Measurements from ENCODE around the gene CLCN1. TPM values are rescaled to one million over a fixed set of nuclear protein-coding genes. Genes with fewer than 3 reads are reported as not detected.

Gene CLCN1
- total RNA-seq, 1 experiment from 2014 or later, result not detected

GRCh38 chr7:143396625-143397556 is 81.0 kb downstream of the CLCN1 start:
- DNase-seq (ENCODE audit: low read depth), result no peak

GRCh38 chr7:143397710-143398530 is 82.0 kb downstream of the CLCN1 start:
- no peak for DNase-seq (ENCODE audit: low read depth)

- DNase-seq (ENCODE audit: low read depth), result no peak
Observed at GRCh38 chr7:143398616-143399015, 82.7 kb downstream of the CLCN1 start.

GRCh38 chr7:143399151-143399550 is 83.2 kb downstream of the CLCN1 start:
- no peak for DNase-seq (ENCODE audit: low read depth)

GRCh38 chr7:143399642-143400041 is 83.7 kb downstream of the CLCN1 start:
- no peak for DNase-seq (ENCODE audit: low read depth)

GRCh38 chr7:143401265-143401664 is 85.4 kb downstream of the CLCN1 start:
- DNase-seq (ENCODE audit: low read depth), result no peak

Other genes starting within 250 kb of the CLCN1 start
- gene PIP, start 184.0 kb upstream of the CLCN1 start, total RNA-seq (2014; rRNA removed; shearing (Covaris generic)), result not detected in 2 replicates
- not detected in 2 replicates for gene TAS2R39, start 132.7 kb upstream of the CLCN1 start, total RNA-seq (2014; rRNA removed; shearing (Covaris generic))
- gene TAS2R40, start 94.1 kb upstream of the CLCN1 start, total RNA-seq (2014; rRNA removed; shearing (Covaris generic)), result not detected in 2 replicates
- 96.1 and 111 TPM in 2 replicates for gene GSTK1, start 52.7 kb upstream of the CLCN1 start, total RNA-seq (2014; rRNA removed; shearing (Covaris generic))
- gene TMEM139, start 31.2 kb upstream of the CLCN1 start, total RNA-seq (2014; rRNA removed; shearing (Covaris generic)), result not detected in 2 replicates
- gene CASP2, start 27.8 kb upstream of the CLCN1 start, total RNA-seq (2014; rRNA removed; shearing (Covaris generic)), result 8.8 and 15.1 TPM in 2 replicates
- gene FAM131B, start 46.6 kb downstream of the CLCN1 start, total RNA-seq (2014; rRNA removed; shearing (Covaris generic)), result not detected in 2 replicates
- 35.9 and 51.5 TPM in 2 replicates for gene ZYX, start 65.2 kb downstream of the CLCN1 start, total RNA-seq (2014; rRNA removed; shearing (Covaris generic))
- not detected in 2 replicates for gene EPHA1, start 92.7 kb downstream of the CLCN1 start, total RNA-seq (2014; rRNA removed; shearing (Covaris generic))
- not detected in 2 replicates for gene TAS2R60, start 127.3 kb downstream of the CLCN1 start, total RNA-seq (2014; rRNA removed; shearing (Covaris generic))
- gene TAS2R41, start 161.8 kb downstream of the CLCN1 start, total RNA-seq (2014; rRNA removed; shearing (Covaris generic)), result not detected in 2 replicates